HUDEP-2 (cell line): Measurements from ENCODE around the gene STK32C.

ENCODE experiments used
- DNase-seq, 76 experiments: peaks; one replicate each; lab custom pipeline; 2025; ENCODE audit not compliant: unreplicated experiment in 76 of 76; lab: John Stamatoyannopoulos, UW

STK32C gene

DNA sequence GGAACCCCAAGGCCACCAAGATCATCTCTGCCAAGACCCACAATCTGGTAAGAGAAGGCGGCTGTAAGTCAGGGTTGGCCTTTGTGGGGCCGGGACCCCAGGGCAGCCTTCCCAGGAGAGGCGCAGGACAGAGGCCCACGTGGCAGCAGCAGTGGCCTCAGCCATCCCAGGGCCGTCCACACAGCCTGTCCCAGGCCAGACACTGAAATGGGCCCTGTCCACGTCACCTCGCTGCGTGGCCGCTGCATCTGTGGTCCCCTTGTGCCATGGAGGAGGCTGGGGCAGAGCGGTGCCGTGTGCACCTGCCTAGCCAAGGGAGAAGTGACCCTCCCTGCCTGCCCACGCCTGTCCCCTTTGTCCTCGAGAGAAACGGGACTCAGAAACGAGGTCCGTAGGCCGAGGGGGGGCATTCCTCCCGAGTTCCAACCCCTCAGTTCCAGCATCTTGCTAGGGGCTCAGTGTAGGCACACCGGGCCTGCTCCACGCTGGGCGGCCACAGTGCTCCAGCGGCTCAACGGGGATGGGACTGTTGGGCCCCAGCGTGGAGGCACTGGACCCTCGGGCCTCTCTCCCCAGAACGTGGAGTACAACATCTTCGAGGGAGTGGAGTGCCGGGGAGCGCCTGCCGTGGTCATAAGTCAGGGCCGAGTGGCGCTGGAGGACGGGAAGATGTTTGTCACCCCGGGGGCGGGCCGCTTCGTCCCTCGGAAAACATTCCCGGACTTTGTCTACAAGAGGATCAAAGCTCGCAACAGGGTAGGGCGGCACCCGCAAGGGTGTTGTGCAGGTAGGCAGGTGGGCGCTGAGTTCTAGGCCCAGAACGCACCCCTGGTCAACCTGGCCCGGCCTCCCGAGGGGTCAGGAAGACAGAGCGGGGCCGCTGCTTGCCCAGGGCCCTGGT lies 105.4 kb downstream of the STK32C start:
- DNase-seq: no peak

DNA sequence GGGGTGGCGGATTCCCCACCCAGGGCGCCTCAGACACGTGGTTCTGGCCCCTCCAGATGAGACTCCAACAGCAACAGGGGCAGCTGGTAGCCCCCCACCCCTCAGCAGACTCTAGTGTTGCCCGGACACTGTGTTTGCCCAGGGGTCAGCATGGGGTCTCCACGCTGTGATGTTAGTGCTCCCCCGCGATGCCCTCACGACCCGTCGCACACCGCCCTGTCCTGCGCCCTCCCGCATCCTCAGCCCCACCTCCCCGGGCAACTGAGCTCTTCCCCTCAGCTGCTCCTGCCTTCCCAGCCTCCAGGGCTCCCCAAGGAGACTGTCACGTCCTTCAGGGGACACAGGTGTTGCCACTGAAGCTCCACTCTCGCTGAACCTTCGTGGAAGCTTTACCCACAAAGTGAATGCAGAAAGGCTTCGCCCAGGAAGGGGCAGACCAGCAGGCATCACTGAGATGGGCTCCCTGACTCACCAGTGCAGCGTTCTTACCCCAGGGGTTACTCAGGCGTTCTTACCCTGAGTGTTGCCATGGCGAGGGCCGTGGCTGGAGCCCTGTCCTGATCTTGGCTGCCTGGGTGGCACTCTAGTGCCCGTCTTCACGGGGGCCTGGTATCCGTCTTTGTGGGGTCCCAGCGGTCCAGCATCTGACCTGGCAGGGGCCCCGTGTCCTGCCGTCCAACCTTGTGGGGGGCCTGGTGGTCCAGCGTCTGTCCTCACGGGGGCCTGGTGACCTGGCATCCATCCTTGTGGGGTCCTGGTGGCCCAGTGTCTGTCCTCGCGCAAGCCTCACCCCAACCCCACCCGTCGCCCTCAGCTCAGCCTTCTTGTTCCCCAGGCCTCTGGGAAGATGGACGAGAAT lies 106.4 kb downstream of the STK32C start:
- DNase-seq: no peak

DNA sequence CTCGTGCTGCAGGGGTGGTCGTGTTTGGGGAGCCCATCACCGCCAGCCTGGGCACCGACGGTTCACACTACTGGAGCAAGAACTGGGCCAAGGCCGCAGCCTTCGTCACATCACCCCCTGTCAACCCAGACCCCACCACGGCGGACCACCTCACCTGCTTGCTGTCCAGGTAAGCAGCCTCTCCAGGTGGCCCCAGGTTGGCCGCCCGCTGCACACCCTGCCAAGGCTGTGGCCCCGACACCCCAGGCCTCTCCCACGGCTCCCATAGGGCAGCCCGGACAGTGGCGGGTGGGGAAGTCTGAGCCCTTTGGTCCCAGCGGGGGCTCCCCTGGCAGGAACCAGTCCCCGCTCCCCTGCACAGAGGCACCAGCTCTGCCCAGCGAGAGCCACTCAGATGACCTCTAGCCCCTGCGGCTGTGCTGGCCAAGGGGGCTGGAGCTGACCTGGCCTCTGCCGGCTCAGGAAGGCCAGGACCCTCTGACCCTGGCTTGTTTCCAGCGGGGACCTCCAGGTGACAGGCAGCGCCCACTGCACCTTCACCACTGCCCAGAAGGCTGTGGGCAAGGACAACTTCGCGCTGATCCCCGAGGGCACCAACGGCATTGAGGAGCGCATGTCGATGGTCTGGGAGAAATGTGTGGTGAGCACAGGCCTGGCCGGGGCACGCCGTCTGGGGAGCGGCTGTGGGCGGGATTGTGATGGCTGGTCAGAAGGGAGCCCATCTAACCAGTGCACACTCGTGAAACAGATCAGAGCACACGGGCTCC lies 107.2 kb downstream of the STK32C start:
- no peak for DNase-seq

- DNase-seq: no peak
These were observed 107.9 kb downstream of the STK32C start for GRCh38 chr10:132199854-132200311.

GRCh38 chr10:132199268-132199853 lies 108.4 kb downstream of the STK32C start:
- no peak for DNase-seq

- DNase-seq: no peak
These were observed 109.2 kb downstream of the STK32C start for GRCh38 chr10:132198381-132199181.

GRCh38 chr10:132198068-132198370 lies 109.7 kb downstream of the STK32C start:
- DNase-seq: no peak

DNA sequence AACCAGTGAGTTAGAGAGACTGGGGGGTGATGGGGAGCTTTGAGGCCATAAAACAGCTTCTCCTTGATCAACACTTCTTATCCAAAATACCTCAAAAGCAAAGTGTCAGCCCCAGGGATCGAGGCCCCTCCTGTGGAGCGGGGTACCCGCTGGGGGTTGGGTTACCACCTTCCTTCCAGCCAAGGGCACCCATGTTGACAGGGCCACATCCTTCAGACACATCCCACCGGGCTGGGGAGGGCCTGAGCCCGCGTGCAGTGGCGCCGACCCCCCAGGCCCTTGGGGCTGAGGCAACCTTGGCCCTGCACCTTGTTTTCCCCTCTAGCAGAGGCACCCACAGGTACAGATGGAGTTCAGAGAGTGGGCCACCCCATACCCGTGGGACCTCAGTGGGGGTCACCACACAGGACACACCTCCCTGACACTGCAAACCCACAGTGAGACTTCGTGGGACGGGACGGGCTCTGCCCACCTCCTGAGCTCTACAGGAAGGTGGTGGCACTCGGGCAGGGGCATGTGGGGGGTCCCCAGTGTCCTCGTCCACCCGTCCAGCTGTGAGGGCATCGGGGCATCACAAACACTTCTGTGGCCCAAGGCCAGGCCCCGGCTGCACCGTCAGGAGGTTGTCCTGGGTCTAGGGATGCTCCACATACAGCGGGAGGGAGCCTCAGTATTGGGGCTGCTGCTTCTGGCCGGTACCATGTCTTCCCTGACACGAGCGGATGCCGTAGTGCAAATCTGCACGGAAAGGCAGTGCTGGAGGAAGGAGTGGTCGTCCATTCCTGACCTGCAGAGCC lies 110.3 kb downstream of the STK32C start:
- no peak for DNase-seq

GRCh38 chr10:132196178-132197113 lies 111.3 kb downstream of the STK32C start:
- DNase-seq: no peak

DNA sequence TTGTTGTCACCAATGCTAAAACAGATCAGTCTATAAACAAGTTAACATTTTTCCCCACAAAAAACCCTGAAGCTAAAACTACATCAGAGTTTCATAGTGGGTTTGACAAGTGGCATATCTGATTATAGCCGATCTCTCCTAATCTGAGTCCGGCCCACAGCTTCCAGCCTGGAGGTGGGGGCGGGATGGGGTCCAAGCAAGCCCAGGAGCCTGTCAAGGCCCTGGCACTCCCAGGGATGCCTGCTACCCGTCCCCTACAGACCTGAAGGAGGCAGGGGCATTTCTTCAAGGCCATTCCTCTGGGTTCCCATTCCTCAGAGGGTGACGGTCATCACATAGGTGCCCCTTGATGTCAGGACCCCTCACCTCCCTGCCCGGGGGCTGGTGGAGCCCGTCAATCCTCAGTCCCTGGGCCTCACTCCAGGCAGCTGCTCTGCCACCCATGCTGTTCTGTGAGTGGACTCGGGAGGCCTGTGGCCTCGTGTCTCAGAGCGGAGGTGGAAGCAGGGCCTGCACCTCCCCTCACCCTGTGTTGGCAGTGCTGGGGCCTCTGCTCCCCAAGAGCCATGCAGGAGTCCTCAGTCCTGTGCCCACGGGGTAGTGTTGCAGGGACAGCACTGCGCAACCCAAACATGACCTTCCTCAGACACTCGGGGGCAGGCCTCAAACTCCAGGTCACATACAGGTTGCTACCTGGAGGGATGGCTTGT lies 112.2 kb downstream of the STK32C start:
- DNase-seq: no peak

DNA sequence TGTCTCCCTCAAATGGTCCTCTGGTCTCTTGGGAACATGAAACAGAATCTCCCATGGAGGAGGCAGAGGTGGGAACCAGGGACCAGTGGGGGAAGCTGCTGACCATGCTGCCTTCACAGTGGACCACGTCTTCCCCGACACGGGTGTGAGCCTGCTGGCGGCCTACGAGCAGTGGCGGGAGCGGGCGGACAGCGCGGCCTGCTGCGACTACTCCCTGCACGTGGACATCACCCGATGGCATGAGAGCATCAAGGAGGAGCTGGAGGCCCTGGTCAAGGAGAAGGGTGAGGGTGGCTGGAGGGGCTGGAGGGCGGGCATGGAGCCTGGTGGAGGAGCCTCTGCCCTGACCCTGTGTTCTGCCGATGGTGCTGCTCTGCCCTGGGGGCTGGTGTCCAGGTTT lies 113.0 kb downstream of the STK32C start:
- no peak for DNase-seq

DNA sequence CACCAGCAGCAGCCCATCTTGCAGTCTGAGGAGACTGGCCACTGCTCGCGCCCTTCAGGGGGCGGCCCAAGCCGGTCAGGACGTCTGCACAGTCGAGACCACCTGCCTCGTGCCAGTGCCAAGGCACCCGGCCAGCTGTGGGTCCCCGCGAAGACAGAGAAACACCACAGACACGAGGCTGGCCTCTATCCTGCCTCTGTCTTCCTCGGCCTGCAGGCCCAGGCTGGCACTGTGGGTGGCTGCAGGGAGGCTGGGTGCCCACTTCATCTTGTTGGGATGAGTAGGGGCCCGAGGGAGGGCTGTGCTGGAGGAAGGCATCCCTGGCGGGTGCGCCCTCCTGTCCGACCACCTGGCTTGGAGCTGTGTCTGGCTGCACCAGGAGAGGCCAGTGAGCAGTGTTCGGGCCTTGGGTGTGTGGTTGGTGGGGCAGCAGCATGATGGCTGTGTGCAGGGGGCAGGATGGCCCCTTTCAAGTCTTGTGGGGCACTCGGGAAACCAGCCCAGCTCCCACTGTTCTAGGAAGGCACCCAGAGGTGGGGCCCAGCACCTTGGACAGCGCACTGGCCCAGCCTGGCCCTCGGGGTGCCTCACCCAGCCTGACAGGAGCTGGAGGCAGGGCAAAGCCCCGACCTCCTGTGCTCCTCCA lies 113.7 kb downstream of the STK32C start:
- peak in 10 of 76 experiments; percentile 3 to 27 (median 10) for DNase-seq

DNA sequence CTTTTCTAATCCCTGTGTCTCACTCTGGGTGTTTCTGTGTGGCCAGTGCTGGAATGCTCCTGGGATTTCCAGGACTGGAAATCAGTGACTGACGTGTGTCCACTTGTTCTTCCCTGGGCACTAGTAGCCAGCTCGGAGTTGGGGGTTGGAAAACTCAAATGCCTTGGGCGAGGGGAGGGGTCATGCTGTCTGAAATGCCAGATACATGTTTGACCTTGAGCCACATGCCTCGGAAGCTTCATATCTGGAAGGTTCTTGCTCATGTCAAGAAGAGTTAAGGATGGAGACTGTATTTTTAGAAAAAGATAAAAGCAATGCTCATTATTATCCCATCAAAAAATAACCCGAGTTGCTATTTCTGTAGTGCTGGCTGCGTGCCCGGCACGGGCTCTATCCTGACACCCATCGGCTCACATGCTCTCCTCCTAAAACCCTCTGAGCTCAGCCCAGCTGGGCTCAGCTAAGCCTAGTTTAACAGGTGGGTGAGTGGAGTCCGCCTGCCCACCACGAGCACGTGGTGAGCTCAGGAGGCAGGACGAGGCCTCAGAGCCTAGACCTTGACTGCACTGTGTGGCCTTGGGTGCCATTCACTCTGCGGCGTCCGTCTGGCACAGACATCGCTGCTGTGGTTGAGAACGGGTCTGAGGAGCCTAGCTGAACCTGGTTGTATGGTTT lies 114.6 kb downstream of the STK32C start:
- DNase-seq: no peak

DNA sequence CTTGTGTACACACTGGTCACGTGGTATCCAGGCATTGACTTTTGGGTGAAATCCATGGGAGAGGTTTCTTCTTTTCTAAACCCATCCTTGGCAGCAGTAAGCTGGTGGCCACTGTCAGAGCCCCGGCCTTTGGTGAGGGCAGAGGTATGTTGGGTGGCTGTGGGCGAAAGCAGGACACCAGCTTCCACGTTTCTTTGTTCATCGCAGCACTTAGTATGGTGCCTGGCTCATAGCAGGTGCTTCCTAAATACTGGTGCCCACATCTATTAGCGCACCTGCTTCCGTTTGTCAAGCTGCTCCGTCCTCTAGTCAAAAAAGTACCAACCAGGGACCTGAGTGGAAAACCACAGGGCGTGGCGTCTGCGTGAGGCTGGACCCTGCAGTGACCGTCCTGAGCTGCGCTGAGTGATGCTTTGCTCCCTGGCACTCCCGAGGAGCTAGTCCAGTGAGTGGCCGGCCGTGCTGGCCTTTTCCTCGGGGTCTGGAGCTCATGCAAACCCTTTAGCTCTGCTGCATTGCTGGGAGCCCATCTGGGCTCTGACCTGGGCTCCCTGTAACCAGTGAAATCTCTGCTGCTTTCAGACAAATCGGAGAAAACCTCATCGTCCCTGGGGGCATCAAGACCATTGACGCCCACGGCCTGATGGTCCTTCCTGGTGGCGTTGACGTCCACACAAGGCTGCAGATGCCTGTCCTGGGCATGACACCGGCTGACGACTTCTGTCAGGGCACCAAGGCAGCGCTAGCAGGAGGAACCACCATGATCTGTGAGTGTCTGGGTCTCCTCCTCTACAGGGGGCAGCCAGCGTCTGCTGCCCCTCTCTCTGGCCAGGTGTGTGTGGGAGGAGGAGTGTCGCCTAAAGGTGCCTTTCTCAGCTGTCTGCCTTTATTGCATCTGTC lies 115.4 kb downstream of the STK32C start:
- no peak for DNase-seq

DNA sequence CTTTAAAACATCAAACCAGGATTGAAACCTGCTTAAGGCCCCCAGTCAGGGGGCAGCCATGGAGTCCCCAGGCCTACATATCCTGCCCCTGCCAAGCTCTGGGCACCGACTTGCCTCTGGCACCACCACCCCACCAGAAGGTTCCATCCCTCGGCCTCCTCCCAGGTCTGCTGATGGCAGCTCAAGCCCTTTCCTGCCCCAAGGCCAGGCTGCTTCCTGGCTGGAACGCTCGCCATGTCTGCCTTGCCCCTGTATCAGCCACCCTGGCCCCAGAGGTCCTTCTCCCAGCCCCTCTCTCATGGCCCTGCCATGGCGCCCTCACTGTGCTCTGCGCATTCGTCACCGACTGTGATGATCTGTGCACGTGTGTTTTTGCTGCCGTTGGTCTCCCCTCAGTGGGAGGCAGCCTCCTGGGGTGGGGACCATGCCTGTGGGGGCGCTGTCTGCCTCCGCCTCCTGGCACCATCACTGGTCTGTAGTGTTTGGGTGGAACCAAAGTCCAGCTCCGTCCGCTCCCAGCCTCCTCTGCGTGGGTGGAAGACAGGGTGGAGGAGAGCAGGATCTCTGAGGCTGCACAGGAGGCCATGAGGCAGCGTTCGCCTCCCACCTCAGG lies 117.8 kb downstream of the STK32C start:
- DNase-seq: no peak
